ENCODE data around the gene HPD. TPM values are rescaled to one million over a fixed set of nuclear protein-coding genes. Genes with fewer than 3 reads are reported as not detected.
A peak's percentile ranks its signal among the peaks of the same experiment; 100 is the strongest.

Gene HPD
- total RNA-seq, 1 experiment from 2014 or later, result 0.21 TPM

DNA sequence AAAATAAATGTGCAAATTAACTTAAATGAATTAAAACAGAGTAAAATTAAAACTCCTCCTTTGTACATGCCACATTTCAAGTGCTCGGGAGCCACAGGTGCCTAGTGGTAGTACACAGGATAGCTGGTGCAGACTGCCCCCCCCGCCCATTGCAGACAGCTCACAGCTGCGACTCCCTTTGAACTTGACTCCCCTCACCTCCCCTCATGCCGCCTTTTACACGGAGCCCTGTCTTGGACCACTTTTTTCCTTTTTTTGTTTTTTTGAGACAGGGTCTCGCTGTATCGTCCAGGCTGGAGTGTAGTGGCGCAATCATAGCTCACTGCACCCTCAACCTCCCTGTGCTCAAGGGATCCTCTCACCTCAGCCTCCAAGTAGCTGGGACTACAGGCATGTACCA lies 43.4 kb downstream of the HPD start:
- no peak overlapping the region for H3K4me3 Mint-ChIP-seq (ENCODE audit: unreplicated experiment)
- peaks cover 28% of the 10 kb centered on the region for H3K4me1 Mint-ChIP-seq (ENCODE audit: insufficient read depth, unreplicated experiment)
- H3K27ac Mint-ChIP-seq (ENCODE audit: low read depth, unreplicated experiment), result no peak overlapping the region
- ChIA-PET POLR2A (interaction anchor here (1.3 kb wide), 1 partner anchor 9 kb away, joined by 3 read pairs; no protein-coding TSS in a partner anchor), CTCF (interaction anchor here (0.5 to 16.6 kb wide), 6 partner anchors 20 to 170 kb away, joined by 3 to 390 read pairs (median 4); partner anchors contain the start of gene RHOF)
- H3K9me3 Mint-ChIP-seq (ENCODE audit: unreplicated experiment), result no peaks in the 10 kb centered on the region
- TF ChIP-seq, protein P1, sequence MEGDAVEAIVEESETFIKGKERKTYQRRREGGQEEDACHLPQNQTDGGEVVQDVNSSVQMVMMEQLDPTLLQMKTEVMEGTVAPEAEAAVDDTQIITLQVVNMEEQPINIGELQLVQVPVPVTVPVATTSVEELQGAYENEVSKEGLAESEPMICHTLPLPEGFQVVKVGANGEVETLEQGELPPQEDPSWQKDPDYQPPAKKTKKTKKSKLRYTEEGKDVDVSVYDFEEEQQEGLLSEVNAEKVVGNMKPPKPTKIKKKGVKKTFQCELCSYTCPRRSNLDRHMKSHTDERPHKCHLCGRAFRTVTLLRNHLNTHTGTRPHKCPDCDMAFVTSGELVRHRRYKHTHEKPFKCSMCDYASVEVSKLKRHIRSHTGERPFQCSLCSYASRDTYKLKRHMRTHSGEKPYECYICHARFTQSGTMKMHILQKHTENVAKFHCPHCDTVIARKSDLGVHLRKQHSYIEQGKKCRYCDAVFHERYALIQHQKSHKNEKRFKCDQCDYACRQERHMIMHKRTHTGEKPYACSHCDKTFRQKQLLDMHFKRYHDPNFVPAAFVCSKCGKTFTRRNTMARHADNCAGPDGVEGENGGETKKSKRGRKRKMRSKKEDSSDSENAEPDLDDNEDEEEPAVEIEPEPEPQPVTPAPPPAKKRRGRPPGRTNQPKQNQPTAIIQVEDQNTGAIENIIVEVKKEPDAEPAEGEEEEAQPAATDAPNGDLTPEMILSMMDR (IDR thresholded peaks at IDR 0.05; ENCODE audit: unreplicated experiment), result no peak
- intact Hi-C loops (cut with micrococcal nuclease), result no loop called here
- peaks cover 56% of the 10 kb centered on the region for H3K36me3 Mint-ChIP-seq (ENCODE audit: insufficient read depth, unreplicated experiment)
- BruUV-seq (replicated peaks), result no TSS peak
- no peaks in the 10 kb centered on the region for H3K27me3 Mint-ChIP-seq (ENCODE audit: insufficient read depth, unreplicated experiment)
- no peak for DNase-seq (ENCODE audit: unreplicated experiment)

DNA sequence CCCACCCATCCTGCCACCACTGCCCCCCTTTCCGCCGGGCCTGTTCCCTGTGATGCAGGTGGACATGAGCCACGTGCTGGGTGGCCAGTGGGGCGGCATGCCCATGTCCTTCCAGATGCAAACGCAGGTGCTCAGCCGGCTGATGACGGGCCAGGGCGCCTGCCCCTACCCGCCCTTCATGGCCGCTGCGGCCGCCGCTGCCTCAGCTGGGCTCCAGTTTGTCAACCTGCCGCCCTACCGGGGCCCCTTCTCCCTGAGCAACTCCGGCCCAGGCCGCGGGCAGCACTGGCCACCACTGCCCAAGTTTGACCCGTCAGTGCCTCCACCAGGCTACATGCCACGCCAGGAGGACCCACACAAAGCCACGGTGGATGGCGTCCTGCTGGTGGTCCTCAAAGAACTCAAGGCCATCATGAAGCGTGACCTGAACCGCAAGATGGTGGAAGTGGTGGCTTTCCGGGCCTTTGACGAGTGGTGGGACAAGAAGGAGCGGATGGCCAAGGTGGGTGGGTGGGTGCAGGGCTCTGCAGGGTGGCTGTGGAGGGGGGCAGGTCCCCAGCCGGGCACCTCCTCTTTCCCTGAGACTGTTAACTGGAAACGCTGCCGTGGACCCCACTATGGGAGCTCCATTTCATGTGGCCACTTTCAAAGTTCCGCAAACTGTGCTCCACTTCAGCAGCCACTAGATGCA lies 44.1 kb downstream of the HPD start:
- no peak for DNase-seq (ENCODE audit: unreplicated experiment)
- POLR2A ChIA-PET, result interaction anchor here (1.3 to 12.4 kb wide), 2 partner anchors 9 to 18 kb away, joined by 3 to 344 read pairs; partner anchors contain the start of genes RHOF and SETD1B
- Mint-ChIP-seq H3K4me3 (ENCODE audit: unreplicated experiment) (no peak overlapping the region), H3K27me3 (ENCODE audit: insufficient read depth, unreplicated experiment) (no peaks in the 10 kb centered on the region), H3K4me1 (ENCODE audit: insufficient read depth, unreplicated experiment) (peaks cover 28% of the 10 kb centered on the region), H3K27ac (ENCODE audit: low read depth, unreplicated experiment) (no peak overlapping the region), H3K9me3 (ENCODE audit: unreplicated experiment) (no peaks in the 10 kb centered on the region), H3K36me3 (ENCODE audit: insufficient read depth, unreplicated experiment) (peaks cover 54% of the 10 kb centered on the region)
- BruUV-seq (replicated peaks), result no TSS peak
- CTCF ChIA-PET, result interaction anchor here (0.5 to 16.6 kb wide), 5 partner anchors 19 to 170 kb away, joined by 3 to 390 read pairs (median 4); partner anchors contain the start of gene RHOF
- intact Hi-C loops (cut with micrococcal nuclease), result no loop called here
- TF ChIP-seq, protein P1 (IDR thresholded peaks at IDR 0.05; ENCODE audit: unreplicated experiment), result no peak

DNA sequence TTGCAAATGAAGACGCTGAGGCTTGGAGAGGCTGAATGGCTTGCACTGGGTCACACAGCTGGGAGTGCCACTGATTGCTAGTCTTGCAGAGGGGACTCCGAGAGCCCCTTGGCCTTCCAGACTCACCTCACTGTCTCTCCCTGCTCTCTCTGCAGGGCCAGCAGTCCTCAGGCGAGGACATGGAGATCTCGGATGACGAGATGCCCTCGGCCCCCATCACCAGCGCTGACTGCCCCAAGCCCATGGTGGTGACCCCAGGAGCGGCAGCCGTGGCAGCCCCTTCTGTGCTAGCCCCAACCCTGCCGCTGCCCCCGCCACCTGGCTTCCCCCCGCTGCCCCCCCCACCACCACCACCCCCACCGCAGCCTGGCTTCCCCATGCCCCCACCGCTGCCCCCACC lies 44.7 kb downstream of the HPD start:
- CTCF ChIA-PET, result interaction anchor here (1.8 to 16.6 kb wide), 2 partner anchors 18 to 37 kb away, joined by 4 to 390 read pairs; partner anchors contain the start of gene RHOF
- H3K36me3 Mint-ChIP-seq (ENCODE audit: insufficient read depth, unreplicated experiment), result peaks cover 54% of the 10 kb centered on the region
- TF ChIP-seq, protein P1 (IDR thresholded peaks at IDR 0.05; ENCODE audit: unreplicated experiment), result no peak
- no peak for DNase-seq (ENCODE audit: unreplicated experiment)
- intact Hi-C loops (cut with micrococcal nuclease), result no loop called here
- POLR2A ChIA-PET, result interaction anchor here (1.3 to 12.4 kb wide), 2 partner anchors 15 to 17 kb away, joined by 3 to 344 read pairs; partner anchors contain the start of genes RHOF and SETD1B
- BruUV-seq (replicated peaks), result no TSS peak
- no peak overlapping the region for H3K27ac Mint-ChIP-seq (ENCODE audit: low read depth, unreplicated experiment)
- H3K9me3 Mint-ChIP-seq (ENCODE audit: unreplicated experiment), result no peaks in the 10 kb centered on the region
- peak overlapping the region; percentile 82 for H3K4me3 Mint-ChIP-seq (ENCODE audit: unreplicated experiment)
- peaks cover 28% of the 10 kb centered on the region for H3K4me1 Mint-ChIP-seq (ENCODE audit: insufficient read depth, unreplicated experiment)
- H3K27me3 Mint-ChIP-seq (ENCODE audit: insufficient read depth, unreplicated experiment), result no peaks in the 10 kb centered on the region

Measured in MCF 10A (cell line).